ENCODE results near the gene CDC42BPA. TPM values are rescaled to one million over a fixed set of nuclear protein-coding genes. Genes with fewer than 3 reads are reported as not detected.

CDC42BPA gene
- total and polyA plus RNA-seq, 2 of the 13 experiments (the other 11 are each of a cell fraction or from before 2014, with no cell fraction given) = 6.5 to 16.0 TPM

DNA sequence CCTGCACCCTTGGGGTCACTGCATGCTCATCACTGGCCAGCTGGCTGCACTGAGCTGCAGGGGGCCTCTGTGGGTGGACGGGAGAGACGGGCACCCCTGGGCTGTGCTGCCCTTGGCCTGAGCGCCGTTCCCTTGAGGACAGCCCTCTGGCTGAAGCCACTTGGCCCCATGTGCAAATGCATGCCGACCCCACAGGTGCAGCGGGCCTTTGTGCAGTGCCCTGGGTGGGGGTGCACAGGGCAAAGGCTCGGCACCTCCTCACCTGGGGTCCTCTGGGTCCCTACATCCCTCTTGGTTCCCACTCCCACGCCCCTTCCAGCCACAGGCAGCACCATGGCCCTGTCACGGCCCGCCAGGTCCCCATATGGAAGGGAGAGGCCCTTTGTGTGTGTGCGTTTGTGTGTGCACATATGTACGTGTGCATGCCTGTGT lies 336.9 kb downstream of the CDC42BPA start:
- BruUV-seq (replicated peaks) = no TSS peak
- DNase-seq (ENCODE audit: low spot score) (no peak), FAIRE-seq (no peak), ATAC-seq (no peak)
- no peak overlapping the region for H3K9ac ChIP-seq (ENCODE audit: insufficient read depth, low read depth, low read length)
- no peaks in the 10 kb centered on the region for H3K27me3 ChIP-seq (ENCODE audit: control insufficient read depth in 1 of 2, insufficient read depth in 2 of 2, low read length in 2 of 2)
- WGBS (ENCODE audit: low lambda C conversion rate) = 100% methylated on average over 5 of the region's 12 CpGs
- no peaks in the 10 kb centered on the region for H3K4me1 ChIP-seq (ENCODE audit: insufficient read depth, low read length)
- no peaks in the 10 kb centered on the region for H3K9me3 ChIP-seq (ENCODE audit: low read length)
- H4K20me1 ChIP-seq (ENCODE audit: insufficient read depth, low read length) = 0 out of 2 replicates have a peak, but pooled peaks cover 2% of the 10 kb centered on the region
- H3K36me3 ChIP-seq (replicated peaks in 1 of 2; ENCODE audit: control insufficient read depth in 1 of 2, insufficient read depth in 2 of 2, low read length in 2 of 2) = peaks cover 37 to 72% of the 10 kb centered on the region in 2 experiments; a peak in 4 of 5 replicates
- no peaks in the 10 kb centered on the region for H3K79me2 ChIP-seq (ENCODE audit: insufficient read depth, low read length)
- TF ChIP-seq ZNF749 (CRISPR knock-in tag; IDR thresholded peaks at IDR 0.05; ENCODE audit: borderline replicate concordance) (no peak), AGO2 (optimal IDR thresholded peaks at IDR 0.05; ENCODE audit: low read depth, low read length) (peak; percentile 85)
- POLR2A ChIA-PET = no interaction called here
- no peak overlapping the region for H3K4me3 ChIP-seq (replicated peaks in 1 of 3; ENCODE audit: insufficient read depth in 1 of 3, low read depth in 2 of 3, low read length in 3 of 3)
- no peak overlapping the region for H3K4me2 ChIP-seq (ENCODE audit: low read depth, low read length)
- intact Hi-C loops (cut with micrococcal nuclease; ENCODE audit: unreplicated experiment) = no loop called here
- H2AFZ ChIP-seq (ENCODE audit: low read length) = no peak overlapping the region
- CTCF ChIA-PET (ENCODE audit: low intra/inter-chr PET ratio, low total read pairs) = no interaction called here
- no peak overlapping the region for H3K27ac ChIP-seq (ENCODE audit: extremely low read length, insufficient read depth, low read length)
- in situ Hi-C loops (cut with HindIII; ENCODE audit: extremely low pct_ligation_motif_present, low pct_unique_long_range_greater_than_20kb) = no loop called here

DNA sequence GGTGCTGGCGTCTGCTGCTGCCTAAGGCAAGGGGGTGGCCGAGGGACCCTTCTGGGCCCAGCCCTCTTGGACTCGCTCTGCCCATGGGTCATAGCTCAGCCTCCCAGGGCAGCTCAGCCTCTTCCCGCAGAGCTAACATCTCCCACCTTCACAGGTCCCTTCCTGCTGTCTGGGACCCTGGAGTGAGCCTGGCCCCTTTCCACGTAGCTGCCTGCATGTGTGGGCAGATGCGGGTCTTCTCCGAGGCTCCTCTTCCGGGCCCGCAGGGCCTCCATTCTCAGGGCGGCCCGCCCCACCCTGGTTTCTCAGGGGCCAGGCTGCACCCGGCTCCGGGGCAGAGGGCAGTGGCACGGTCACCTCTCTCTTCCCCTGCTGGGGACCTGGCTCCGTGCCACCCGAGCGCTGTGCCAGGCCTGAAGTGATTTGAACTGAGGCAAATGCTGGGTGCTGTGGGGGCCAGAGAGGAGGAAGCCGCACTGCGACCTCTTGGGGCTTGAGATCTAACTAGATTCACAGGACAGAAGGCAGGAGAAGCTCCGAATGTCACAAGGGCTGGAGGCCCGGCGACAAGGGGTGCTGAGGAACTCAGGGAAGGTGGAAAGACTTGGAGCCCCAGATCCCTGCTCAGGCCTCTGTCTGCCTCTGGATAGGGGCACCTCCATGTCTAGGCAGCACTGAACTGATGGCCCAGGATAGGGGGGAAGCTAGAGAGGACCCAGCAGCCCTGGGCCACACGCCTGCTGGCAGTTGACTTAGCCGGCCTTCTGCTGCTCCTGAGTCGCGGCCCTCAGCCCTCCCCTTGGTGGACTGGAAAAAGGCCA lies 337.5 kb downstream of the CDC42BPA start:
- H2AFZ ChIP-seq (ENCODE audit: low read length) = no peak overlapping the region
- FAIRE-seq (no peak), ATAC-seq (no peak), DNase-seq (ENCODE audit: low spot score) (no peak)
- peaks cover 37 to 67% of the 10 kb centered on the region in 2 experiments; a peak in 4 of 5 replicates for H3K36me3 ChIP-seq (replicated peaks in 1 of 2; ENCODE audit: control insufficient read depth in 1 of 2, insufficient read depth in 2 of 2, low read length in 2 of 2)
- intact Hi-C loops (cut with micrococcal nuclease; ENCODE audit: unreplicated experiment) = no loop called here
- H3K4me2 ChIP-seq (ENCODE audit: low read depth, low read length) = no peak overlapping the region
- peaks cover 4% of the 10 kb centered on the region; the same call in 1 of the 2 replicates for H4K20me1 ChIP-seq (ENCODE audit: insufficient read depth, low read length)
- no peaks in the 10 kb centered on the region for H3K27me3 ChIP-seq (ENCODE audit: control insufficient read depth in 1 of 2, insufficient read depth in 2 of 2, low read length in 2 of 2)
- in situ Hi-C loops (cut with HindIII; ENCODE audit: extremely low pct_ligation_motif_present, low pct_unique_long_range_greater_than_20kb) = no loop called here
- H3K79me2 ChIP-seq (ENCODE audit: insufficient read depth, low read length) = peaks cover under 1% of the 10 kb centered on the region
- no peak overlapping the region for H3K9ac ChIP-seq (ENCODE audit: insufficient read depth, low read depth, low read length)
- 96% methylated on average over 12 of the region's 26 CpGs for WGBS (ENCODE audit: low lambda C conversion rate)
- TF ChIP-seq ZNF652 (CRISPR knock-in tag; IDR thresholded peaks at IDR 0.05; ENCODE audit: borderline replicate concordance, low read depth) (no peak), ZNF12 (CRISPR knock-in tag; IDR thresholded peaks at IDR 0.05) (no peak), NR2C2 (CRISPR knock-in tag; IDR thresholded peaks at IDR 0.05; ENCODE audit: borderline replicate concordance) (no peak), NR2F2 (IDR thresholded peaks at IDR 0.05; ENCODE audit: borderline replicate concordance, low read depth) (no peak)
- TF ChIP-seq, protein P1, sequence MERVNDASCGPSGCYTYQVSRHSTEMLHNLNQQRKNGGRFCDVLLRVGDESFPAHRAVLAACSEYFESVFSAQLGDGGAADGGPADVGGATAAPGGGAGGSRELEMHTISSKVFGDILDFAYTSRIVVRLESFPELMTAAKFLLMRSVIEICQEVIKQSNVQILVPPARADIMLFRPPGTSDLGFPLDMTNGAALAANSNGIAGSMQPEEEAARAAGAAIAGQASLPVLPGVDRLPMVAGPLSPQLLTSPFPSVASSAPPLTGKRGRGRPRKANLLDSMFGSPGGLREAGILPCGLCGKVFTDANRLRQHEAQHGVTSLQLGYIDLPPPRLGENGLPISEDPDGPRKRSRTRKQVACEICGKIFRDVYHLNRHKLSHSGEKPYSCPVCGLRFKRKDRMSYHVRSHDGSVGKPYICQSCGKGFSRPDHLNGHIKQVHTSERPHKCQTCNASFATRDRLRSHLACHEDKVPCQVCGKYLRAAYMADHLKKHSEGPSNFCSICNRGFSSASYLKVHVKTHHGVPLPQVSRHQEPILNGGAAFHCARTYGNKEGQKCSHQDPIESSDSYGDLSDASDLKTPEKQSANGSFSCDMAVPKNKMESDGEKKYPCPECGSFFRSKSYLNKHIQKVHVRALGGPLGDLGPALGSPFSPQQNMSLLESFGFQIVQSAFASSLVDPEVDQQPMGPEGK (CRISPR knock-in tag; IDR thresholded peaks at IDR 0.05) = no peak
- no peaks in the 10 kb centered on the region for H3K9me3 ChIP-seq (ENCODE audit: low read length)
- ChIA-PET POLR2A (no interaction called here), CTCF (ENCODE audit: low intra/inter-chr PET ratio, low total read pairs) (no interaction called here)
- H3K27ac ChIP-seq (ENCODE audit: extremely low read length, insufficient read depth, low read length) = no peak overlapping the region
- no TSS peak for BruUV-seq (replicated peaks)
- H3K4me3 ChIP-seq (replicated peaks in 1 of 3; ENCODE audit: insufficient read depth in 1 of 3, low read depth in 2 of 3, low read length in 3 of 3) = no peak overlapping the region
- H3K4me1 ChIP-seq (ENCODE audit: insufficient read depth, low read length) = peaks cover under 1% of the 10 kb centered on the region; the same call in 1 of the 2 replicates
